Psoas muscle (tissue), 8 donors: ENCODE measurements around the gene CCT8. TPM values are rescaled to one million over a fixed set of nuclear protein-coding genes. Genes with fewer than 3 reads are reported as not detected.

Experiments used
- ATAC-seq, 4 donors: fragments of 200-7000 bp; cut with Tn5 transposase; one replicate each; pipeline ENCODE4 v1.9.1; 2020; ENCODE audit warnings: moderate library complexity in 3 of 4, mild to moderate bottlenecking in 2 of 4
- DNase-seq, 2 donors: peaks; one replicate each; pipeline ENCODE4 v3.0.0-alpha.2; 2020
- H3K27ac ChIP-seq: fragments of 200-600 bp; one replicate; pipeline ENCODE4 v1.8.0; 2022
- H3K27me3 ChIP-seq, 3 donors: fragments of 200-600 bp in 1 of 3; one replicate each; pipeline versions ENCODE4 v1.6.1 to v1.8.0; 2013 to 2022; ENCODE audit warnings: low read length in 2 of 3, mild to moderate bottlenecking in 2 of 3, moderate library complexity in 1 of 3; ENCODE audit not compliant: insufficient read depth in 3 of 3
- H3K36me3 ChIP-seq, 2 donors: fragments of 200-600 bp in 1 of 2; one replicate each; pipeline versions ENCODE4 v1.6.1 to v1.8.0; 2013 to 2022; ENCODE audit warnings: low read depth in 1 of 2, mild to moderate bottlenecking in 1 of 2, moderate library complexity in 1 of 2; ENCODE audit not compliant: insufficient read depth in 1 of 2
- H3K4me1 ChIP-seq: fragments of 200-600 bp; one replicate; pipeline ENCODE4 v1.8.0; 2022
- H3K4me3 ChIP-seq: fragments of 200-600 bp; one replicate; pipeline ENCODE4 v1.8.0; 2022; ENCODE audit warnings: mild to moderate bottlenecking
- H3K9me3 ChIP-seq: fragments of 200-600 bp; one replicate; pipeline ENCODE4 v1.8.0; 2022
- WGBS, 3 donors: extraction: QIAGEN DNeasy Blood & Tissue Kit; methylation state at CpG; one replicate each; pipeline versions ENCODE4 v1.1.6 to v1.1.7; 2013; 5-methylcytosine and 5-hydroxymethylcytosine counted together
- intact Hi-C, 2 donors: fragments of 100-400 bp; cut with DNase I; formaldehyde crosslinking; loops; one replicate each; pipeline versions ENCODE4 v1.11.0 to v1.14.2; 2022
- polyA plus RNA-seq, 3 donors: library from polyadenylated mRNA; stranded (reverse); fragments of 200-250 nt; gene quantifications; one replicate each; pipeline ENCODE4 v1.2.3, GENCODE V29; 2013
- total RNA-seq, 4 donors: library from RNA; stranded (reverse); fragmentation: NEBNext Ultra II Directional in 2 of 4; extraction: Animal tissue kit (Norgen Biotek cat#: 25700) in 2 of 4; gene quantifications; one replicate each; pipeline versions ENCODE4 v1.2.1 to v1.2.4, GENCODE V29; 2021 to 2023
- TF ChIP-seq, protein P1 (sequence below): fragments of 200-600 bp; IDR thresholded peaks from one replicate; pipeline ENCODE4 v1.8.0; 2022; ENCODE audit warnings: antibody characterized with exemption
- donor health status: healthy with polysubstance abuse.
- donor health status: DM: no; HTN: no; CAD: no; lungs with moderate emphysema.
- donor health status: Bipolar disorder and iron deficiency.
- donor health status: healthy.
- donor health status: DM: yes; HTN: yes; CAD: no.
- donor health status: DM: no; HTN: no; CAD: no.
- donor health status: DM: no; HTN: no; CAD: no.
- donor health status: DM: yes; HTN: yes; CAD: no.

CCT8 gene
- total and polyA plus RNA-seq, 7 donors: 124 to 251 (median 138) TPM

DNA sequence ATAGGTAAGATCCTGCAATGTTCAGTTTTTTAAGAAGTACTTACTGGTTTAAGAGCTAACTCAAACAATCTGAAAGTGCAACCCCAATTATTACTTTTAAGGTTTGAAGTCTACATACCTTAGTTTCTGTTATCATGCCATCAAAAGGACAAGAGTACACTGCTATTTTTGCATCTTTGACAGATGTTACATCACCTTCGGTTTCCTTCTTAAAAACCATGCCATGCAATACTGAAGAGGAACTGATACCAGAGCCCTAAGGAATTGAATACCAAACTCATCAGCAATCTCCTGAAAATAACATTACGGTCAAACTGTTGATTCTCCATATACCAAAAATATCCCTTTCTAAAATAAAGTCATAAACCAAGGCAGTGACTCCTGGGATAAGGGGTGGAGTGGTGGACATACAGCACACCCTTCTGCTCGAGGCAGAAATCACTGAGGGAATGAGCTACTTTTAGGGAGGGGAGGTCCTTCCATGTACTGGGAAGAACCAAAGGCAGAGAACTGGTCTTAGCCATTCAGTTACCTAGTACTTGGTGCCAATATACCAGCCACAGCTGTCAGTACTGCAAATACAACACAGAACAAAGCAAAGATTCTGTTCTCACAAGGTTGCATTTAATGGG is 8.5 kb downstream of the CCT8 start:
- no peak for DNase-seq
- 23 to 31% (median 28%) methylated on average over 3 of the region's 3 CpGs for WGBS, 3 donors
- TF ChIP-seq, protein P1, sequence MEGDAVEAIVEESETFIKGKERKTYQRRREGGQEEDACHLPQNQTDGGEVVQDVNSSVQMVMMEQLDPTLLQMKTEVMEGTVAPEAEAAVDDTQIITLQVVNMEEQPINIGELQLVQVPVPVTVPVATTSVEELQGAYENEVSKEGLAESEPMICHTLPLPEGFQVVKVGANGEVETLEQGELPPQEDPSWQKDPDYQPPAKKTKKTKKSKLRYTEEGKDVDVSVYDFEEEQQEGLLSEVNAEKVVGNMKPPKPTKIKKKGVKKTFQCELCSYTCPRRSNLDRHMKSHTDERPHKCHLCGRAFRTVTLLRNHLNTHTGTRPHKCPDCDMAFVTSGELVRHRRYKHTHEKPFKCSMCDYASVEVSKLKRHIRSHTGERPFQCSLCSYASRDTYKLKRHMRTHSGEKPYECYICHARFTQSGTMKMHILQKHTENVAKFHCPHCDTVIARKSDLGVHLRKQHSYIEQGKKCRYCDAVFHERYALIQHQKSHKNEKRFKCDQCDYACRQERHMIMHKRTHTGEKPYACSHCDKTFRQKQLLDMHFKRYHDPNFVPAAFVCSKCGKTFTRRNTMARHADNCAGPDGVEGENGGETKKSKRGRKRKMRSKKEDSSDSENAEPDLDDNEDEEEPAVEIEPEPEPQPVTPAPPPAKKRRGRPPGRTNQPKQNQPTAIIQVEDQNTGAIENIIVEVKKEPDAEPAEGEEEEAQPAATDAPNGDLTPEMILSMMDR: no peak
- Histone ChIP-seq H3K27me3 (no peaks in the 10 kb centered on the region), H3K4me3 (no peak overlapping the region), H3K9me3 (no peaks in the 10 kb centered on the region), H3K4me1 (peaks cover 19% of the 10 kb centered on the region), H3K27ac (peak overlapping the region; percentile 84), H3K36me3 (peaks cover 1 to 100% of the 10 kb centered on the region in 2 donors)
- ATAC-seq: peak; percentile 85 to 92 (median 88)
- intact Hi-C loops: loop anchor here in 1 of 2 donors (5.0 kb wide), 1 partner anchor 38 kb away; no protein-coding TSS in a partner anchor

DNA sequence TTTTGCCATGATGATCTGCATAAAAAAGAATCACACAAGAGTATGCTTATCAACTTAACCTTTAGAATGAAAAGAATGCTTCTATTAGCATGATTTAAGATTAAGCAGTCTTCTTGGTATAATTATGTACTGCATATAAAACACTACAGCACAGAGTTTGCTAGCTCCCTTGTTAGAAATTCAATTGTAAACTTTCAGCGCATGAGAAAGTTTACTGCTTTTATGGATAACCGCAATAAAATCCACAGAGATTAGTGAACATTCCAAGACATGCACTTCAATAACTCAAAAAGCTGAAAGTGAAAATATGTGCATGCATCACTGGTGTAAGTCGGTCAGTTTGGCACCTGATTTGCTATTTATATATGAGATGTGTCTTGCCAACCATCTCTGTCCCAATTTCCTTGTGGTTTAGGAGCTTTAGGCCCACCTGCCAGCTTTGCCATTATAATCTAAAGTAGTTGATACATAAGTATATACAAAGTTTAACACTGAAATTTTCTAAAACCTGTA is 16.9 kb downstream of the CCT8 start:
- 65 to 72% (median 71%) methylated on average over 3 of the region's 3 CpGs for WGBS, 3 donors
- ATAC-seq: no peak
- H3K4me3 ChIP-seq: no peak overlapping the region
- peaks cover 18% of the 10 kb centered on the region for H3K4me1 ChIP-seq
- intact Hi-C loops: no loop called here
- H3K27me3 ChIP-seq: no peaks in the 10 kb centered on the region
- no peaks in the 10 kb centered on the region for H3K9me3 ChIP-seq
- peaks cover 7 to 99% of the 10 kb centered on the region in 2 donors for H3K36me3 ChIP-seq
- H3K27ac ChIP-seq: peak overlapping the region; percentile 68
- no peak for DNase-seq
- TF ChIP-seq, protein P1: no peak

DNA sequence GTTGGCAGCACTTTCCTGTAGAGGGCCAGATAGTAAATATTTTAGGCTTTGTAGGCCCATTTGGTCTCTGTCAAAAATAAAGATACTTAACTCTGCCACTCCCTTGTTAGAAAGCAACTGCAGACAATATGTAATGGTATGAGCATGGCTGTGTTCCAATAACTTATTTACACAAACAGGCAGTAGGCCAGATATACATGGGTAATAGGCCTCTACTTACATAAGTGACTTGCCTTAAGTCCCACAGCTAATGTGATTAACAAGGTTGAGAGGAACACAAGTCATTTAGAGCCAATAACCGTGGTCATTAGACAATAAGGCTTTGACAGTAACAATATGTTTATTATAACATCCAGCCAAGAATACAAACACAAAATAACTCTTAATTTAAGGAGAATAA is 17.4 kb downstream of the CCT8 start:
- no peak for ATAC-seq
- H3K4me1 ChIP-seq: peaks cover 18% of the 10 kb centered on the region
- peak overlapping the region; percentile 68 for H3K27ac ChIP-seq
- WGBS, 3 donors: 34 to 41% (median 40%) methylated on average over 1 of the region's 1 CpG
- peaks cover 7 to 99% of the 10 kb centered on the region in 2 donors for H3K36me3 ChIP-seq
- no peak overlapping the region for H3K4me3 ChIP-seq
- no peaks in the 10 kb centered on the region for H3K27me3 ChIP-seq
- H3K9me3 ChIP-seq: no peaks in the 10 kb centered on the region
- TF ChIP-seq, protein P1: no peak
- intact Hi-C loops: no loop called here
- no peak for DNase-seq

DNA sequence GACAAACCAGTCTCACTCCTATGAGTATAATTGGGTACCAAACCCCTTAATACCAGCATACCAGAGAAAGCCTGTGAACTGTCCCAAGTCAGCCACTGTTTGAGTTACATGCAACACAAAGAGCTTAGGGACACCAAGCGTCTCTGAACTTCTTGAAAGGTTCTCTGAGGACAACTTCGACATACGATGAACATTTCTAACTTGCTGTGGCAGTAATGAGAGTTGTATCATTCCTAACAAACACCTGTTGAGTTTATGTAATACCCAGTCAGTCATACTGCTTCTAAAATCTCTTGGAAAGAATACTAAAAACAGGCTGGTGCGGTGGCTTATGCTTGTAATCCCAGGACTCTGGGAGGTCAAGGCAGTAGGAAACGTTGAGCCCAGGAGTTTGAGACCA is 18.4 kb downstream of the CCT8 start:
- no peaks in the 10 kb centered on the region for H3K27me3 ChIP-seq
- no peak for DNase-seq
- no peak overlapping the region for H3K4me3 ChIP-seq
- 22 to 41% (median 29%) methylated on average over 5 of the region's 5 CpGs for WGBS, 3 donors
- intact Hi-C loops: no loop called here
- H3K27ac ChIP-seq: peak overlapping the region; percentile 68
- H3K9me3 ChIP-seq: no peaks in the 10 kb centered on the region
- TF ChIP-seq, protein P1: no peak
- H3K4me1 ChIP-seq: peaks cover 18% of the 10 kb centered on the region
- ATAC-seq: peak; percentile 64 to 81 (median 74)
- H3K36me3 ChIP-seq: peaks cover 6 to 99% of the 10 kb centered on the region in 2 donors
